Glomerular endothelial cell (primary cell): ENCODE measurements around the gene JMJD8. TPM values are rescaled to one million over a fixed set of nuclear protein-coding genes. Genes with fewer than 3 reads are reported as not detected.

ENCODE experiments used
- DNase-seq: peaks from one replicate; pipeline ENCODE4 v3.0.0-alpha.2; 2011; ENCODE audit warnings: low read depth, low spot score; ENCODE audit errors: extremely low read depth
- total RNA-seq: library from RNA; depleted of rRNA; stranded (reverse); fragments of >200 nt; gene quantifications from 2 replicates; pipeline ENCODE4 v1.2.3, GENCODE V29; 2015

The JMJD8 gene
- total RNA-seq, 1 donor from 2014 or later = 70.8 TPM

DNA sequence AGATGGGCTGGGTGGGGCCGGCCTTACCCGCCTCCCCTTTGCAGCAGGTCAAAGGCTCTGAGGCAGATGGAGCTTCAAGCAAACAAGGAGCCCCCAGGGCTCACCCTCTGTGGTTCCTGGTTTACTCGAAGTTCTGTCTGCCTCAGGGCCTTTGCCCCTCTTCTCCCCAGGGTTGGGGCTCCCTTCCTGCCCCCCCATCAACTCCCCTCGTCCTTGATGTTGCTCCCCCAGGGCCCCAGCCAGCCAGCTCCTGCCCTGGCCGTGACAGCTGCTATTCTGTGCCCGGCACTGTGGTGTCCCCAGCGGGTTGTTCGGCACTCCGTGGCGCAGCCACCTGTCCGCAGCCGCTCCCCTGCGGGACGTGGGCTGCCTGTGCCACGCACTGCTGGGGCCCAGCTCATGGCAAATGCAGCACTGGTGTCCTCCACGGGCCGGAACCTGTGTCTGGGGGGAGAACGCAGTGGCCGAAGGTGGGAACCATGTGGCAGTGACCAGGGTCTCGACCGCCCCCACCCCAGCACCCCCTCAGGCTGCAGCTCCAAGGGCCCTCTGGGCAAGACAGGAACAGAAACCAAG is 26.5 kb upstream of the JMJD8 start:
- DNase-seq = no peak

GRCh38 chr16:709566-710499 is 25.7 kb upstream of the JMJD8 start:
- DNase-seq = no peak

GRCh38 chr16:708959-709358 is 24.8 kb upstream of the JMJD8 start:
- DNase-seq = no peak

DNA sequence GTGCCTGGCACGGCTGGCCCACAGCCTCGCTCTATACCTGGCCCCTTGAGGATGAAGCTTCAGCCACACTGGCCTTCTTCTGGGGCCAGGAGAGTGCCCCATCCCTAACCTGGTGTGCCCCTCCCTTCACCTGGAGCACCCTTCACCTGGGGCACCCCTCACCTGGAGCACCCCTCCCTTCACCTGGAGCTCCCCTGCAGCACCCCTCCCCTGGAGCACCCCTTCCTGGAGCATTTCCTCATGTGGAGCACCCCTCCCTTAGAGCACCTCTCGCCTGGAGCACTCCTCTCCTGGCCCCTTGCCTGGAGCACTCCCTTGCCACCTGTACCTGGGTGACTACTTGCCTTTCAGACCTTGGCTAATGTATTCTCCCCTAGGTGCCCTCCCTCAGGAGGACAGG is 23.9 kb upstream of the JMJD8 start:
- DNase-seq = no peak

DNA sequence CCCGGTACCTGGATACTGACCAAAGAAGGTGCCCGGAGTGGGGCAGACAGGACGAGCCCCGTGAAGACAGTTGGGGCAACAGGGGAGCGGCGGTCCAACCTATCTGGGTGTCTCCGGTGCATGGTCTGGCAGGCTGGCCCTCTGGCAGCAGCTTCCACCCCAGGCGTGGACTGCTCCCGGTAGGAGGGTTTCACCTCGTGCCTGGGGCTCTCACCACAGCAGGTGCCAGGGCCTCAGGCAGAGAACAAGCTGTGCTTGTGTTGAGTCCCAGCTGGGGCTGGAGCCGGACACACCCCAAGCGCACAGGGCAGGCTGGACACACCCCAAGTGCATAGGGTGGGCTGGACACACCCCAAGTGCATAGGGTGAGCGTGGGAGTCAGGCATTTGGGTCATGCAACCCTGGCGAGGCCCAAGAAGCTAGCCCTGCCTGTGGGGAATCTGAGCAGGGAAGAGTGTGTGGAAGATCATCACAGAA is 23.0 kb upstream of the JMJD8 start:
- DNase-seq = no peak

- no peak for DNase-seq
Observed at GRCh38 chr16:706189-707061, 22.3 kb upstream of the JMJD8 start.

GRCh38 chr16:705431-706188 is 21.5 kb upstream of the JMJD8 start, which contains the start of gene FBXL16:
TSS of gene FBXL16 (minus strand) at chr16:705801. CDS start at chr16:697405, 8,396 bp downstream.
- no peak for DNase-seq

DNA sequence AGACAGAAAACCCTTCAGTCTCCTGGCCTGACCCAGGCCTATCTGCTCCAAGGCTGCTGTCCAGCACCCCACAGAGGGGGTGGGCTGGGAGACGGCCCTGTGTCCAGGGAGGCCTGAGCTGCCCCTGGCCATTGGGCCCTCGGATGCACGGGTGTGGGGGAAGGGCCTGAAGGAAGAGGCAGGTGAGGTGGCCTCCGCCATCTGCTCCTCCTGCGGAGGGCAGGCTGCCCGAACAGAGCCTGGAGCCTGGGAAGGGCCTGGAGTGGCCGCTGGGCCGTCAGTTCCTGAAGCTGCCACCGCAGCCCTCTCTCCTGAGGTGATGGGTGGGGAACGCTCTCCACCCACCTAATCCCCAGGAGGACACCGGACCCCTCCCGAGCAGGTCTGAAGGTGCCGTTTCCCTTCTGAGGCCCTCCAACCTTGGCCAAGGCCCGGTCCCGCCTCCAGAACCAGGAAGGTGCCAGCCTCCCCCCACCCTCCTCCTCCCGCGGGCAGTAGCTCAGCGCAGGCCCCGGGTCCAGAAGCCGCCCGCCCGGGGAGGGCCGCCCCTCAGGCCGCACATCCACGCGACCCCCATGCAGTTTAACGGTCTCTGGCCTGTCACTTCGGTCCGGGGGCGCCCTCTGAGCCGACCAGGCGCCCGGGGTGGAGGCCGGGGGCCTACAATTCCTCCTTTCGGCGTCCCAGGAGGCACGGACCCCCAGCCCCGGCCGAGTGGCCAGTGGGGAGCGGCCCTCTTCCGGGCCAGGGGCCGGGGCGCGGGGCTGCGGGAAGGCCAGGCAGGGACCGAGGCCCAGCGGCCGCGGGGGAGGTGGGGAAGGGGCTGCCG is 20.6 kb upstream of the JMJD8 start:
- no peak for DNase-seq

DNA sequence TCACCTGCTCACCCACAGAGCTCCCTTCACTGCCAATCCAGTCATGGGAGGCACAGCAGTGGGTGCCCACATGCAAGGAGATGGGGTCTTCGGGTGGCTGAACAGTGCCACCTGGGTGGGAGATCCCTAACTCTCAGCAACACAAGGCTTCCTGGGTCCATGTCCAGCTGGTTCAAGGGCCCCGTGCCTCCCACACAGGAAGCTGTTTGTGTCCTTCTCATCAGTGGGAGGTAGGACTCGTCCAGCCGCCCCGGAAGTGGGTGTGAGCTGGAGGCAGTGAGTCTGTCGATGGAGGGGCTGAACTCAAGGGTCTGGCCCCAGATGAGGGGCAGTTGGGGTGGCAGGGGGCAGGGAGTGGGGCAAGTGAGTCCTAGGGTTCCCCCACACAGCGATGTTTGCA is 19.9 kb upstream of the JMJD8 start:
- DNase-seq = no peak

DNA sequence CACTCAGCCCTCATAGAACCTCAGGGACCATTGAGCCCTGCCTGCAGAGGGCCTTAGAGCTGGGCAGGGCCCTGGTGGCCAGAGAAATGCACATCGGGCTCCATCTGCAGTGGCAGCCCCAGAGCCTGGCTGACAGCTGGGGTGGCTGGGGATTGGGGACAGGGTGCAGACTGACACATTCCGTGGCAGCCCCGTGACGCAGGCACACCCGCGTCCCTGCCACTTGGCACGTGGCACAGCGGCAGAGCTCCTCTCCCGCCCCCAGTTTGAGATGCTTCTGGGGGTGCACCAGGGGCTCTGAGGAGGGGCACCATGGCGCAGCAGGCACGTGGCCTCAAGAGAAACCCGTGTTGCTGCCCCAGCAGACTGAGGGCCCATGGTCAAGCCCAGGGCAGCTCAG is 19.3 kb upstream of the JMJD8 start:
- no peak for DNase-seq

DNA sequence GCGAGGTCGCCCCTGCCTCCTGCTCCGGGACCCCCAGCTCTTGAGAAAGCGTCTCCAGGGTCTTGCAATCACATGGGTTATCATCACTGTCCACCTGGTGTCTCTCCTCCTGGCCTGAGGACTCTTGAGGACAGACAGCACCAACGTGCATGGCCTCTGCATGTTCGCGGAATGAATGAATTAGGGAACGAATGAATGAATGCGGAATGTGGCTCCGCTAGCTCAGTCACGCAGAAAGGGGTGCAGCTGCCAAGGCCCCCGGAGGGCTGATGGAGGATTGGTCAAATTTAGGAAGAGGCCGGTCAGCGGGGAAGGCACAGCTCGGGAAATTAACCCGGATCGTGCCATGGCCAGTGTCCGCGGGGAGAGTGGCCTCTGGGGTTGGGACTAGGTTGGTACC is 18.2 kb upstream of the JMJD8 start:
- DNase-seq = no peak

DNA sequence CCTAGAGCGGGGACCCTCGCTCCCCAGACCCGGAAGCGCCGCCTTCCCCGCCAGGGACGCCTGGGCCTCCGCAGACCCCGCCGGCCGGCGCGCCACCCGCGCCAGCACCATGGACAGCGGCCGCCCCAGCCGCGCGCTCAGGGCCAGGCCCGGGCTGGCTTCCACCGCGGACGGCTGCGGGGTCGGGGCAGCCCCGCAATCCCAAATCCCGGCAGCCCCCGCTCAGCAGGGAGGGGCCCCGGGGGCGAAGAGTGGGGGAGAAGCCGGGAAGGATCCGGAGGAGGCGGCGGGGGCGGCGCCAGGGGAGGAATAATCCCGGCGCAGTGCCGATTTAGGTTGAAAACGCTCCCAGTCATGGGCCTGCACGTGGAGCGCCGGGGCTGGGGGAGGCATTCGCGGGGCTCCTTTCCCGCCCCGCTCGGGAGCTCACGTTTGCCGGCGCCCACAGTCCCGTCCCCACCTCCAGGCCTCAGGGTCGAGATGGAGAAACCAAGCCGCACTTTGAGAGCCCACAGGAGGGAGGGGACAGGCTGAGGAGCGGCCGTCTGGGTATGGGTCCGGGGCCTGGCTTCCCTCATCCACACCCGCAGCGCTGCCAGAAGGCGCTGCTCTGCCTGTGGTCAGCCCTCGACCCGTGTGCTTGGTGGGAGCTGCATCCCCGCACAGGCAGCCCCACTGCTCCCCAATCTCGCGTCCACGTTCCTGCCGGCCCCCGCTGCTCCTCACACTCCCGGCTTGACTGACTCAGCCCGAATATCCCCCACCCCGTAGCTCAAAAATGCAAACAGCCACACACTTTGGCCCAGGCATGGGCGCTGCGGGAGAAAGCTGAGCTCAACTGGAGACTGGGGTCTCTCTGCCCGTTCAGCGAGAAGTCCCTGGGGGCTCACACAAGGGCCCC is 16.8 kb upstream of the JMJD8 start:
- DNase-seq = no peak

- DNase-seq = no peak
Observed at GRCh38 chr16:698911-699671, 15.0 kb upstream of the JMJD8 start.

- no peak for DNase-seq
Observed at GRCh38 chr16:695355-696089, 11.4 kb upstream of the JMJD8 start.

- DNase-seq = no peak
Observed at GRCh38 chr16:694863-695354, 10.8 kb upstream of the JMJD8 start.

GRCh38 chr16:694187-694862 is 10.2 kb upstream of the JMJD8 start:
- no peak for DNase-seq
